HG03139 (cell line): ENCODE measurements around the gene PRR7.

Source experiments
- ATAC-seq: cut with Tn5 transposase; IDR thresholded peaks from one replicate; pipeline ENCODE4 v1.9.1; 2021; ENCODE audit not compliant: unreplicated experiment

Gene PRR7

GRCh38 chr5:177434942-177435738 is 11.5 kb upstream of the PRR7 start:
- no peak for ATAC-seq

- ATAC-seq = no peak
These were observed 10.6 kb upstream of the PRR7 start for GRCh38 chr5:177435847-177436536.

DNA sequence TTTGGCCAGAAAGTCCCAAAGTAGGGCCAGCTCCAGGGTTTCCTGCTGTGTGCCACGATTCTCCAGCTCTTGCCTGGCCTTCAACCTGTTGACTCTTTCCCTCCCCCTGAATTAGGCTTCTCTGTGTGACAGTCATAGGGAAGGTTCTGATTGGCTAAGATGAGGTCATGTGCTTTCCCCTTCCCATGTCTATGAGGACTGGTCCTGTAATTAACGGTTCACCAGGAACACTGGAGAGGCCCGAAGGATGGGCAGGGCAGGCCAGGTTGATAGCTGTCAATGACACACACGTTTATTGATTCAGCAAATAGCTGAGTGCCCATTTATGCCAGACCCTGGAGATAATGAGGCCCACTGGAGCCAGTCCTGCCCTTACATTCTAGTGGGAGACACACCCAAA is 9.0 kb upstream of the PRR7 start:
- no peak for ATAC-seq

DNA sequence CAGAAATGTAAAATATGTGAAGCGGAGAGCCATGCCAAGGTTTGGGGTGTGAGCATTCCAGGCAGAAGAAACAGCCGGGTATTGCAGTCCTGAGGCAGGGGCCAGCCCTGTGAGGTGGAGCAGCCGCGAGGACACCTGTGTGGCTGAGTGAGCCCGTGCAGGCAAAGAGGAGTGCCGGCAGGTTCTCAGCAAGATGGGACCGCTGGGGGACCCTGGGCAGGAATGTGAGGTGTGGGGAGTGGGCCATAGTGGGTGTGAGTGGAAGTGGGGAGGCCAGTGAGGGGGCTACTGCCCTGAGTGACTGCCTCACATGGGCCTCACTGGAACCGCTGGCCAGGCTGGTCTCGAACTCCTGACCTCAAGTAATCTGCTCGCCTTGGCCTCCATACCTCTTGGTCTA is 8.1 kb upstream of the PRR7 start:
- ATAC-seq = no peak

- ATAC-seq = no peak
These were observed 7.0 kb upstream of the PRR7 start for GRCh38 chr5:177439518-177440053.

GRCh38 chr5:177440211-177440989 is 6.2 kb upstream of the PRR7 start:
- ATAC-seq = no peak

DNA sequence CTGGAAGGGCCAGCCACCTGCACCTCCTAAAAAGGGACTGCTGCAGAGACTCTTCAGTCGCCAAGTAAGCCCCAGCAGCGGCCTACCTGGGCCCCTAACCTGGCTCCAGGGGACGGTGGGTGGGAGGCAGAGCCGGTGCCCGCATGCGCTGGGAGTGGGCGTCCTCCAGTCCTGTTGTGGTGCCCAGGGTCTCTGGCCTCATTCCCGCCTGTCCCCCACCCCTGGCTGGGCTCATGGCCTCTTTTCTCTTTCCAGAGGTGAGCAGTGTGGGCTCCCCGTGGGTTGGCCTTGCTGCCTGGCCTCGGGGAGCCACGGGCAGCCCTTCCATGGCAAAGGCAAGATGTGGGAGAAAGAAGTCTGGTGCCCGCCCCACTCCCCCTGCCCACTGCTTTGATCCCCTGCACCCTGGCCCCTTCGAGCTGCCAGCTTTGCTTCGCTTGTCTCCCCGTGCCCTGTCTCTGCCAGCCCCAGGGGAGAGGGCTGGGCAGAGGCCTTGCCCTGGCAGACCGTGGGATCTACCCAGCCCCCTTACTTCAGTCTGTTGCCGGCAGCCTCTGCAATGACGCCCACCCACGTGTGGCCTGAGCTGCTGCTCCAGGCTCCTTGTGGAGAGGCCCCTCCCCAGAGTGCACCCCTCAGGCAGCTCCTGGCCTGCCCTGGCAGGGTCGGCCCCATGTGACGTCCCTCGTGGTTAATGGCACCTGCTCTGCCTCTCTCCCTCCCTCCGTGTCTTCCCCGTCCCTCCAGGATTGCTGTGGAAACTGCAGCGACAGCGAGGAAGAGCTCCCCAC is 5.4 kb upstream of the PRR7 start:
- no peak for ATAC-seq

DNA sequence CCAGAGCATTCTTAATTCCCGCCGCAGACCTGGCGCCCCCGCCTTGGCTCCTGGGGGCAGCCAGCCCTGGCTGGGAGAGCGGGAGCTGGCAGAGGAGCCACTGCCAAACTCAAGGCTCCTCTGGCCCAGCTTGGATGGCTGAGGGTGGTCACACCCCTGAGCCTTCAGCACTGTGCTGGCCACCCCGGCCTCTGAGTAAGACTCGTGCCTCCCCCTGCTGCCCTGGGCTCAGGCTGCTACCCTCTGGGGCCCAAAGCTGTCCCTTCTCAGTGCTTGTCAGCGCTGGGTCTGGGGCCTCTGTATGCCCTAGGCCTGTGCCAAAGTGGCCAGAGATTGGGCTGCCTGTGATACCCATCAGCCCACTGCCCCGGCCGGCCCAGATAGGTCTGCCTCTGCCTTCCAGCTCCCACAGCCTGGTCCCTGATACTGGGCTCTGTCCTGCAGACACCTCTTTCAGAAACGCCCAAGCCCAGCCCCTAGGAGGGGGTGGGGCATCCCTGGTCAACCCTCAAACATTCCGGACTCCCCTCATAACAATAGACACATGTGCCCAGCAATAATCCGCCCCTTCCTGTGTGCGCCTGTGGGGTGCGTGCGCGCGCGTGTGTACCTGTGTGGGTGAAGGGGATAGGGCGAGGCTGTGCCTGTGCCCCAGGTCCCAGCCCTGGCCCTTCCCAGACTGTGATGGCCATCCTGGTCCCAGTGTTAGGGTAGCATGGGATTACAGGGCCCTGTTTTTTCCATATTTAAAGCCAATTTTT is 4.4 kb upstream of the PRR7 start:
- no peak for ATAC-seq

- no peak for ATAC-seq
These were observed 3.2 kb upstream of the PRR7 start for GRCh38 chr5:177443144-177443983.

GRCh38 chr5:177444106-177445051 is 2.2 kb upstream of the PRR7 start:
- no peak for ATAC-seq

DNA sequence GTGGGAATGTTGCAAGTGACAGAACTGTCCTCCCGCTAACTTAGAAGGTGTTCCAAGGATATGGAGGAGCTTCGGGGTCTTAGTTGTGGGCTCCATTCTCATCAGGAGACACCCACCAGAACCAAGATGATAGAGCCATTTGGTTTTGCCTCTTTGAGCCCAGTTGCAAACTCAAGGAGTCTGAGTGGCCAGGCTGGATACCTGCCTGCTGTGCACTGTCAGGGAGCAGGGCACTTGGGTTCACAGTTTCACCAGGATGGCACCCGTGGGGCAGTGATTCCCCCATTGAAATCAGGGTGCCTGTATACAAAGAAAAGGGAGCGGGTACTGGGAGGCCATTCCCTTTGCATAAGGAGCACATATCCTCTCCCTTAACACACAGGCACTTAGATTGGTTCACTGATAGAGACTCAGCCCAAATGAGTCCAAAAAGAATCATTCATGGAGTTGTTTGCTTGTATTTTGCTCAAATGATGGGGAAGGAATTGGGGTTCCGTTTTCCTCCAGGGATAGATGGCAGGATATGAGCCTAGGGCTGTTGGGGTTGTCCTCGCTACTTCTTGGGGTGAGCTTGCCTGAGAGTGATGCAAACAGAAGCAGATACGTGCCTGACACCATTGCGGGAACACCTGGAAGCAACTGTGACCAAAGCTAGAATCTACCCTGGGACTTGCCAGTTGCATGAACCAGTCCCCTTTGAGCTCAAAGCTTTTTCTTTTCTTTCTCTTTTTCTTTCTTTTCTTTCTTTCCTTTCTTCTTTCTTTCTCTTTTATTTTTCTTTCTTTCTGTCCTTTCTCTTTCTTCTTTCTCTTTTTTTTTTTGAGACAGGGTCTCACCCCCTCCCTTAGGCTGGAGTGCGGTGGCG is 1.3 kb upstream of the PRR7 start:
- ATAC-seq = no peak

DNA sequence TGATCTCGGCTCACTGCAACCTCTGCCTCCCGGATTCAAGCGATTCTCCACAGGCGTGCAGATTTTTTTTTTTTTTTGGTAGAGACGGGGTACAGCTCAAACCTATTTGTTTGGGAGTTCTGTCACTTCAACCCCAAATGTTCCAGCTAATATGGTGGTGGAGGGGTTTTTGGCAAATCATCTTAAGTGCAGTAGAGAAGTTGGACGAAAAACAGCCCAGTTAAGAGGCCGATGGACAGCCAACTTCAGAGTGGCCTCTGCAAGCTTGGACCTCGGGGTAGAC is 756 bp upstream of the PRR7 start:
- no peak for ATAC-seq

- peak; percentile 38 for ATAC-seq
These were observed 524 bp downstream of the PRR7 start for GRCh38 chr5:177447066-177447610.

GRCh38 chr5:177447611-177448243 is 1.1 kb downstream of the PRR7 start:
- ATAC-seq = no peak

GRCh38 chr5:177448244-177448950 is 1.8 kb downstream of the PRR7 start:
- ATAC-seq = no peak
